HG03066 (cell line): ENCODE data around the gene MICAL1.

Source experiments
- ATAC-seq: cut with Tn5 transposase; IDR thresholded peaks from one replicate; pipeline ENCODE4 v1.9.1; 2021; ENCODE audit warnings: low read depth; ENCODE audit not compliant: unreplicated experiment

Gene MICAL1, protein sequence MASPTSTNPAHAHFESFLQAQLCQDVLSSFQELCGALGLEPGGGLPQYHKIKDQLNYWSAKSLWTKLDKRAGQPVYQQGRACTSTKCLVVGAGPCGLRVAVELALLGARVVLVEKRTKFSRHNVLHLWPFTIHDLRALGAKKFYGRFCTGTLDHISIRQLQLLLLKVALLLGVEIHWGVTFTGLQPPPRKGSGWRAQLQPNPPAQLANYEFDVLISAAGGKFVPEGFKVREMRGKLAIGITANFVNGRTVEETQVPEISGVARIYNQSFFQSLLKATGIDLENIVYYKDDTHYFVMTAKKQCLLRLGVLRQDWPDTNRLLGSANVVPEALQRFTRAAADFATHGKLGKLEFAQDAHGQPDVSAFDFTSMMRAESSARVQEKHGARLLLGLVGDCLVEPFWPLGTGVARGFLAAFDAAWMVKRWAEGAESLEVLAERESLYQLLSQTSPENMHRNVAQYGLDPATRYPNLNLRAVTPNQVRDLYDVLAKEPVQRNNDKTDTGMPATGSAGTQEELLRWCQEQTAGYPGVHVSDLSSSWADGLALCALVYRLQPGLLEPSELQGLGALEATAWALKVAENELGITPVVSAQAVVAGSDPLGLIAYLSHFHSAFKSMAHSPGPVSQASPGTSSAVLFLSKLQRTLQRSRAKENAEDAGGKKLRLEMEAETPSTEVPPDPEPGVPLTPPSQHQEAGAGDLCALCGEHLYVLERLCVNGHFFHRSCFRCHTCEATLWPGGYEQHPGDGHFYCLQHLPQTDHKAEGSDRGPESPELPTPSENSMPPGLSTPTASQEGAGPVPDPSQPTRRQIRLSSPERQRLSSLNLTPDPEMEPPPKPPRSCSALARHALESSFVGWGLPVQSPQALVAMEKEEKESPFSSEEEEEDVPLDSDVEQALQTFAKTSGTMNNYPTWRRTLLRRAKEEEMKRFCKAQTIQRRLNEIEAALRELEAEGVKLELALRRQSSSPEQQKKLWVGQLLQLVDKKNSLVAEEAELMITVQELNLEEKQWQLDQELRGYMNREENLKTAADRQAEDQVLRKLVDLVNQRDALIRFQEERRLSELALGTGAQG

DNA sequence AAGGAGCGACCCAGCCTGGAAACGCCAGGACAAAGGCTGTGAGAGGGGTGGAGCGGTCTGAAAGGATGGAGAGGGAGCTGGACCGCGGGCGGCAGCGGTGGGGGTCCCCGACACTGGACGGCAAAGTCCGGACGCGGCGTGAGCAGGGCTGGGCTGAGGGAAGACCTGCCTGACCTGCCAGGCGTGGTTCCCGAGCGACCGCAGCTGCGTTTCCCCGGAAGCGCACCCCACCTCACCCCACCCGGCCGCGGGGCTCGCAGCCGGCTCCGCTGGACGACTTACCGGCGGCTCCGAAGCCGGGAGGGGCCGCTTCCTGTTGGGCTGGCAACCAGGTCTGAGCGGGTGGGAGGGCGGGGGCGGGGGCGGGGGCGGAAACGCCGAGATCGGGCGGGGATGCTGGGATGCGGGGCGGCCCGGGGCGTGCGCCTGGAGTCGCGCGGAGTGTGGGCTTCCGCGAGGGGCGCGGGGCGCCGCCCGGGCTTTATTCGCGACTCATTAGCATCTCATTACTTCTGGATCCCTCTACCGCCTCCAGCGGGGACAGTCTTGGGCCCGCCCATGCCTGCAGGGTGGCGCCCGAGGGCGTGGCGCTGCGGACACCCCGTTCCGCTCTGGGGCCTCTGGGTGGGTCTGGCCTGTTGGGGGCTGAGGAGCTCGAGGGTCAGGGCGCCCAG, at the start of gene MICAL1:
Gene MICAL1 (minus strand): TSS at position 336 of the 674 bp plus-strand sequence. CDS start 1,576 bp downstream, outside the sequence.
- ATAC-seq: peak; percentile 46

DNA sequence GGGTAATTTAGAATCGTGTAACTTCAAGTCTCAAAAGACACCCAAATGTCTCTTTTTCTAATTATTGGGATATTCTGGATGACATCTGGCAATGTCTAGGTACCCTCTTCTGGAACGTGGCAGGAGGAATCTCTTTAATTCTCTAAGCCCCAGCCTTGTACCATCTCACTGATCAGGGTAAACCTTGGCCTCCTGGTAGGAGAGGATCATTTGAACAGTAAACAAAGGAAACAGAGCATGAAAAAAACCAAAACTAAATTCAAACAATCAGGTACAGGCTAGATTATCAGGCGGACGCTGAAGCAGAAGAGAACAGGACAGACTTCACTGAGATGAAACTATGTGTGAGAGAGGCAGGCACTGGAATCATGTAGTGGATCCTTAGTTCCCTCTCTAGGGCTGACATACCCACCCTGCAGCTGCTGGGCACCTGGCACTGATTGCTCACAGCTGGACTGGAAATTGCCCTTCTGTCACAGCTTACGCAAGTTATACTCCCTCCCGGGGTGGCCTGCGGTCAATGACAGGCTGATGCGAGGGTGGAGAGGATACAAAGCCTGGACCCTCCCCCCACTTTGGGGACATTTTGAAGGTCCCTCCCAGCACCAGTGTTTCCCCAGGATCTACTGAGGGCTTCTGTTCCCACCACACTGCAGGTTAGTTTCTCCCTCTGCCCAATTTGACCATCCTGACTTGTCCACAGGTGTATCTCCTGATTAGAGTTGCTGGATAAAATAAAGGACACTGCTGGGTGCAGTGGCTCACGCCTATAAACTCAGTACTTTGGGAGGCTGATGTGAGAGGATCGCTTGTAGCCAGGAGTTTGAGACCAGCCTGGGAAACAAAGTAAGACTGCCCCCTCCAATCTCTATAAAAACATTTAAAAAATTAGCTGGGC, 48.0 kb upstream of the MICAL1 start:
- ATAC-seq: no peak

DNA sequence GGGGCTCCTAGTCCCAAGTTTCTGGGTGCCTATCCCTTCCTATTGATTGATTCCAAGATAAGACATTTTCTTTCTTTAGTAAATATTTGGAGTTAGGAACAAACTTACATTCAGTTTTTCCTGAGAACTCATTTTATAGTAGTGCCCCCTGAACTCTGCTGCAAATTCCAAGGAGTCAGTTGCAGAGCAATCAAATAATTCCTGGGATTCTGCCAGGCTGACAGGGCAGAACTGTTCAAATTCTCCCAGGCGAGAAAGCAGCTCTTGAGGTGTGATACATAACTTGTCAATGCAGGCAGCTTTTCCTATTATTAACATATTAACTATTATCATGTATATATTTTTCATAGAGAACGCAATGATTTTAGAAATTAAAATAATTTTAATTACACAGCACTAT, 43.4 kb upstream of the MICAL1 start:
- ATAC-seq: no peak

GRCh38 chr6:109498052-109498451, 42.5 kb upstream of the MICAL1 start:
- ATAC-seq: no peak

- ATAC-seq: no peak
These were observed 40.6 kb upstream of the MICAL1 start for GRCh38 chr6:109496036-109496772.

DNA sequence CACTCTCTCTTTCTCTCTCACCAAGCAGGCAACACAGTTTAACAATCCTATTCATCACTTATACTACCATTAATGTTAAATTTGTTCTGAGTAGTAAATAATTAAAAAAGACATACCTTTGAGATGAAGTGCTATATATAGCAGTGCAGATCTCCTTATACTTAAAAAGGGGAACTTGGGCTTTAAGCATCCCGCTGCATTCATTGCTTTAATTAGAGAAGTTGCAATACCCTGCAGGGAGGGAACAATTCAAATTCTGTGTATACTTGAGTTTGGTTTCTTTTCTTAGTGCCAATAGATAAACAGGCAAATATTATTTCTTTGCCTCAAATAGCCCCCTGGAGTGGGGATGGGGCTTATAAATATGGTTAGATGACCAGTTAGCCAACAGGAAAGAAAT, 38.3 kb upstream of the MICAL1 start:
- no peak for ATAC-seq

- ATAC-seq: no peak
These were observed 35.8 kb upstream of the MICAL1 start for GRCh38 chr6:109491207-109491938.

- ATAC-seq: no peak
These were observed 35.1 kb upstream of the MICAL1 start for GRCh38 chr6:109490713-109491112.

DNA sequence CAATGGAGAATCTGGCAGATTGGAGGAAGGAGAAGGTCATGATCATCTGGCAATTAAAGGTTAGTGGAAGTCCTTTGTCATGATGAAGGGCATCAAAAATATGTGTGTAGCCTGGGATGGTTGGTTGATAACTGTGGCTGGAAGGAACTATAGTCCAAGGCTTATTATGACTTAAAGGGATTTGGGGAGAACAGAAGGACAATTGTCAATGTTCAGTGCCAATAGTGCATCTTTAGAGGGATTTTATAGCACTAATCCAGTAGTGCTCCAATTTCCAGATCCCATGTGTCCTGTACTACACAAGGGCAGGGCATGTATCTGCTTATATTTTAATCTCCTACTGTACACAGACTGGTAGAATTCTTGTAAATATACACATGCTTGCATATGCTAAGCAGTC, 32.4 kb upstream of the MICAL1 start:
- no peak for ATAC-seq

GRCh38 chr6:109486068-109486467, 30.5 kb upstream of the MICAL1 start:
- ATAC-seq: no peak

DNA sequence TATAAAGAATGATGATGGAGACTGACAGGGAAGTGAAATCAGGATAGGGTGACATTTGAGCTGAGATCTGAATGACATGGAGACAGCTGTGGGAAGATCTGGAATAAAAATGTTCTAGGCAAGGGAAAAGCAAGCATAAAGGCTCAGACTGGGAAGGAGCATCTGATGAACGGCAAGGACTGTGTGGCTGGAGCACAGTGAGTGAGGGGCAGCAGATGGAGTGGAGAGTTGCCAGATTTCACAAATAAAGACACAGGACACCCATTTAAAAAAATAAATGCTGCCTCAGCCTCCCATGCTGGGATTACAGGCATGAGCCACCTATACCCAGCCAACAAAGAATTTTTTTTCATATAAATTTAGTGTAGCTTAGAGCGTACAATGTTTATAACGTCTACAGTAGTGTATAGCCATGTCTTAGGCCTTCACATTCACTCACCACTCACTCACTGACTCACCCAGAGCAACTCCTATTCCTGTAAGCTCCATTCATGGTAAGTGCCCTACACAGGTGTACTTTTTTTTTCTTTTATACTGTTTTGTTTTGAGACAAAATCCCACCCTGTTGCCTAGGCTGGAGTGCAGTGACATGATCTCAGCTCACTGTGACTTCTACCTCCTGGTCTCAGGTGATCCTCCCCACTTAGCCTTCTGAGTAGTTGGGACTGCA, 29.8 kb upstream of the MICAL1 start:
- no peak for ATAC-seq

- no peak for ATAC-seq
These were observed 28.6 kb upstream of the MICAL1 start for GRCh38 chr6:109484122-109484521.

DNA sequence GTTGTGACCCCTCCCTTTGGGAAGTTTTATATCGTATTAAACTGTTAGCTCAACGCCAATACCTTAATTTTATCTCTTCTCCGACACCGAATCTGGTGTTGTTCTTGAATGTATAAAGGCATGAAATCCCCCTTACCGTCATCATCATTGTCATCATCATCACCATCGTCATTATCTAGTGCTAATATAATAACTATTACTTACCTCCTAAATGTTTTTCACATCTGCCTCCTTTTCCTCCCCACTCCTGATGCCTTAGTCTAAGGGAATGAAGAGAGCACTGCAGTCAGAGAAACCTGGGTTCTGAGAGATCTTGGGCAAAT, 28.1 kb upstream of the MICAL1 start:
- ATAC-seq: no peak

GRCh38 chr6:109482905-109483734, 27.5 kb upstream of the MICAL1 start, which contains the start of gene ZBTB24:
ZBTB24 (minus strand) TSS chr6:109483219; CDS start chr6:109482026, 1,193 bp downstream.
- ATAC-seq: peak; percentile 87

GRCh38 chr6:109480993-109481480, 25.5 kb upstream of the MICAL1 start:
- ATAC-seq: no peak

- no peak for ATAC-seq
These were observed 23.5 kb upstream of the MICAL1 start for GRCh38 chr6:109478841-109479624.
